GM12878 (cell line): ENCODE results near the gene EIF6. TPM values are rescaled to one million over a fixed set of nuclear protein-coding genes. Genes with fewer than 3 reads are reported as not detected.

Experiments used
- ATAC-seq: fragments of 200-7000 bp; cut with Tn5 transposase; 3 replicates; pipeline ENCODE4 v1.9.1; 2020; ENCODE audit warnings: mild to moderate bottlenecking, moderate library complexity
- BruUV-seq: library from RNA; stranded (reverse); fragments of 400-500 nt; replicated peaks from 2 replicates; lab custom pipeline; 2021; lab: Mats Ljungman, UMichigan
- CTCF ChIA-PET: fragments of 300-600 bp; sonication (Branson Sonifier 250); formaldehyde crosslinking; extraction: SDS; loops from one replicate; lab custom pipeline; 2021; ENCODE audit warnings: inconsistent platforms; lab: Yijun Ruan, JAX
- POLR2A ChIA-PET: fragments of 350-600 bp; formaldehyde crosslinking; extraction: SDS; loops from one replicate; lab custom pipeline; 2021; ENCODE audit warnings: inconsistent platforms; lab: Charles Lee
- RAD21 ChIA-PET: fragments of 300-600 bp; sonication (Branson Sonifier 250); formaldehyde crosslinking; loops from one replicate; lab custom pipeline; 2023; ENCODE audit warnings: antibody characterized with exemption; ENCODE audit not compliant: unreplicated experiment; lab: Charles Lee
- SMC1A ChIA-PET: fragments of 300-600 bp; sonication (Branson Sonifier 250); formaldehyde crosslinking; loops from one replicate; lab custom pipeline; 2023; ENCODE audit not compliant: unreplicated experiment, uncharacterized antibody; lab: Charles Lee
- DNase-seq: peaks from one replicate; pipeline ENCODE4 v3.0.0-alpha.2; 2011; ENCODE audit warnings: low read depth, low spot score
- FAIRE-seq: peaks from 3 replicates; lab custom pipeline; 2011; peaks lifted over from hg19 to GRCh38; lab: Jason Lieb, UNC
- H2AFZ ChIP-seq: 2 replicates; pipeline ENCODE4 v1.6.0; 2011; ENCODE audit warnings: low read depth, low read length, control low read depth; ENCODE audit not compliant: control insufficient read depth
- H3K27ac ChIP-seq: 2 replicates; pipeline ENCODE4 v1.5.1; 2011; ENCODE audit warnings: control low read depth; ENCODE audit not compliant: control insufficient read depth, insufficient read depth
- H3K27me3 ChIP-seq, 2 experiments: replicated peaks in 1 of 2; 2 replicates each; pipeline versions ENCODE4 v1.6.0 to v1.6.1; 2011; ENCODE audit warnings: low read length in 1 of 2; ENCODE audit not compliant: control insufficient read depth in 2 of 2, insufficient read depth in 2 of 2
- H3K36me3 ChIP-seq, 2 experiments: 2 replicates each; pipeline ENCODE4 v1.5.1; 2011; ENCODE audit warnings: low read length in 1 of 2; ENCODE audit not compliant: control insufficient read depth in 2 of 2, insufficient read depth in 2 of 2
- H3K4me1 ChIP-seq: 2 replicates; pipeline ENCODE4 v1.6.1; 2011; ENCODE audit warnings: mild to moderate bottlenecking, low read length, moderate library complexity, mixed read lengths; ENCODE audit not compliant: control insufficient read depth, insufficient read depth
- H3K4me2 ChIP-seq: 2 replicates; pipeline ENCODE4 v1.6.0; 2011; ENCODE audit warnings: control low read depth; ENCODE audit not compliant: control insufficient read depth, insufficient read depth
- H3K4me3 ChIP-seq: fragments of 200-600 bp; sonication (generic); 2 replicates; pipeline ENCODE4 v1.5.1; 2016
- H3K79me2 ChIP-seq: 2 replicates; pipeline ENCODE4 v1.6.0; 2011; ENCODE audit warnings: low read length; ENCODE audit not compliant: control insufficient read depth, insufficient read depth
- H3K9ac ChIP-seq: 2 replicates; pipeline ENCODE4 v1.8.0; 2011; ENCODE audit warnings: low read length, control low read depth, mixed read lengths; ENCODE audit not compliant: control insufficient read depth, insufficient read depth
- H3K9me3 ChIP-seq: replicated peaks from 3 replicates; pipeline ENCODE4 v1.5.1; 2011; ENCODE audit warnings: mild to moderate bottlenecking, low read length; ENCODE audit not compliant: control insufficient read depth, insufficient read depth
- H4K20me1 ChIP-seq: 2 replicates; pipeline ENCODE4 v1.6.0; 2011; ENCODE audit not compliant: control insufficient read depth, insufficient read depth
- CEBPZ ChIP-seq: fragments of 150-350 bp; IDR thresholded peaks from 2 replicates; pipeline ENCODE4 v1.6.1; 2016; ENCODE audit warnings: low read depth, low read length
- HCFC1 ChIP-seq: fragments of 150-350 bp; IDR thresholded peaks from 2 replicates; pipeline ENCODE4 v1.6.1; 2014; ENCODE audit warnings: low read length
- IRF5 ChIP-seq: fragments of 450-650 bp; IDR thresholded peaks from 2 replicates; pipeline ENCODE4 v1.6.1; 2017; ENCODE audit warnings: borderline replicate concordance
- NFXL1 ChIP-seq: fragments of 450-650 bp; IDR thresholded peaks from 2 replicates; pipeline ENCODE4 v1.6.1; 2017; ENCODE audit warnings: antibody characterized with exemption, mild to moderate bottlenecking, borderline replicate concordance
- PRDM15 ChIP-seq: fragments of 450-650 bp; formaldehyde crosslinking; IDR thresholded peaks from 2 replicates; pipeline ENCODE4 v1.4.0; 2020; ENCODE audit warnings: mild to moderate bottlenecking, moderate library complexity
- REST ChIP-seq: IDR thresholded peaks from 2 replicates; pipeline ENCODE4 v1.6.1; 2012; ENCODE audit warnings: mild to moderate bottlenecking, low read depth, low read length
- WGBS: methylation state at CpG from one replicate; pipeline ENCODE4 v1.1.6; 2016; ENCODE audit warnings: low lambda C conversion rate; ENCODE audit not compliant: insufficient replicate concordance, insufficient coverage; ENCODE audit errors: missing lambda C conversion rate; 5-methylcytosine and 5-hydroxymethylcytosine counted together
- in situ Hi-C: fragments of 300-500 bp; cut with MboI; formaldehyde crosslinking; loops from 9 replicates; pipeline ENCODE4 v1.14.3; 2018; ENCODE audit warnings: mixed read lengths
- intact Hi-C: fragments of 100-400 bp; cut with micrococcal nuclease; formaldehyde crosslinking; loops from one replicate; pipeline ENCODE4 v1.14.2; 2022; ENCODE audit not compliant: unreplicated experiment
- polyA plus RNA-seq, 11 experiments: library from polyadenylated mRNA; depleted of rRNA in 4 of 11; unstranded in 6 of 11; stranded (reverse) in 5 of 11; fragments of >200 nt; fragmentation: Nextera tagmentation in 4 of 11; fragmentation: Illumina TruSeq in 1 of 11; extraction: Ambion mirVana in 4 of 11; extraction: Trizol in 1 of 11; gene quantifications; 1 replicate in 1 of 11; 2 replicates in 10 of 11; pipeline versions ENCODE4 v1.2.1 to v1.2.3, GENCODE V29; 2011 to 2016; ENCODE audit warnings: inconsistent platforms in 2 of 11, missing spikeins in 2 of 11, low read depth in 1 of 11
- total RNA-seq, 4 experiments: library from RNA; depleted of rRNA in 3 of 4; stranded (reverse); fragments of >200 nt in 3 of 4; fragmentation: Illumina TruSeq in 1 of 4; extraction: Trizol in 1 of 4; gene quantifications; 2 replicates each; pipeline versions ENCODE4 v1.2.1 to v1.2.3, GENCODE V29; 2013 to 2021

The EIF6 gene
- total and polyA plus RNA-seq, 10 of the 15 experiments (the other 5 are each of a cell fraction or from before 2014, with no cell fraction given), result 127 to 607 (median 197) TPM

- ChIA-PET CTCF (interaction anchor here (1.0 to 1.4 kb wide), 2 partner anchors 12 to 112 kb away, joined by 3 to 4 read pairs; no protein-coding TSS in a partner anchor), POLR2A (no interaction called here), RAD21 (no interaction called here), SMC1A (no interaction called here)
- Histone ChIP-seq H3K4me1 (peaks cover 3% of the 10 kb centered on the region), H3K9ac (no peak overlapping the region), H2AFZ (no peak overlapping the region), H3K9me3 (no peaks in the 10 kb centered on the region), H3K4me3 (no peak overlapping the region), H3K27me3 (no peaks in the 10 kb centered on the region), H3K27ac (no peak overlapping the region), H4K20me1 (no peaks in the 10 kb centered on the region), H3K36me3 (no peaks in the 10 kb centered on the region; a peak in 1 of 4 replicates), H3K4me2 (no peak overlapping the region), H3K79me2 (no peaks in the 10 kb centered on the region)
- BruUV-seq, result no TSS peak
- WGBS, result 83% methylated on average over 8 of the region's 8 CpGs
- ATAC-seq, result no peak
- in situ Hi-C loops (loop anchor here (25.0 kb wide), 1 partner anchor 420 kb away; the partner anchor contains the start of gene NCOA6), intact Hi-C loops (no loop called here)
- no peak for FAIRE-seq
- no peak for DNase-seq
- no peak for TF ChIP-seq PRDM15 (CRISPR knock-in tag)
- no peak for TF ChIP-seq IRF5
- no peak for TF ChIP-seq NFXL1
- no peak for TF ChIP-seq HCFC1
- no peak for TF ChIP-seq REST
- TF ChIP-seq CEBPZ, result no peak
These were observed 27.2 kb downstream of the EIF6 start for GRCh38 chr20:35257175-35257909.
